ENCODE data around the gene KCNRG.

DNA sequence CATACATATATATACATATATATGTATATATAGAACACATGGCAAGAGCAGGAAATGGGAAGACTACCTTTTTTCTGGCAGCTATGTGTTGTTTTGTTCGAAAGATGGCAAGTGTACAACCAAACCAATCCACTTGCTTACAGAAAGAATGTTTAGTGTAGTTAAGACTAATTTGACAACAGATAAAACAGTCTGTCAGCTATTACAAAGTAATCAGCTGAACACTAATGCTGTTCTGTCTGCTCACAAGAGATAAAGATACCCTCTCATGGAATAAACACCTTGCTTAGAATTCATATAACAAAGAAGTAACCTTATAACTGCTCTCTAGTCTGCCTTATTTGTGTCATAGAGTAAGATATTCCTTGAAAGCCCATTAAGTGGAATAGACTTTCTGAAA, 858 bp upstream of the KCNRG start:
- TF ChIP-seq EZH2 (IDR thresholded peaks at IDR 0.05; ENCODE audit: low read length, unreplicated experiment) = no peak
- TF ChIP-seq, protein P1, sequence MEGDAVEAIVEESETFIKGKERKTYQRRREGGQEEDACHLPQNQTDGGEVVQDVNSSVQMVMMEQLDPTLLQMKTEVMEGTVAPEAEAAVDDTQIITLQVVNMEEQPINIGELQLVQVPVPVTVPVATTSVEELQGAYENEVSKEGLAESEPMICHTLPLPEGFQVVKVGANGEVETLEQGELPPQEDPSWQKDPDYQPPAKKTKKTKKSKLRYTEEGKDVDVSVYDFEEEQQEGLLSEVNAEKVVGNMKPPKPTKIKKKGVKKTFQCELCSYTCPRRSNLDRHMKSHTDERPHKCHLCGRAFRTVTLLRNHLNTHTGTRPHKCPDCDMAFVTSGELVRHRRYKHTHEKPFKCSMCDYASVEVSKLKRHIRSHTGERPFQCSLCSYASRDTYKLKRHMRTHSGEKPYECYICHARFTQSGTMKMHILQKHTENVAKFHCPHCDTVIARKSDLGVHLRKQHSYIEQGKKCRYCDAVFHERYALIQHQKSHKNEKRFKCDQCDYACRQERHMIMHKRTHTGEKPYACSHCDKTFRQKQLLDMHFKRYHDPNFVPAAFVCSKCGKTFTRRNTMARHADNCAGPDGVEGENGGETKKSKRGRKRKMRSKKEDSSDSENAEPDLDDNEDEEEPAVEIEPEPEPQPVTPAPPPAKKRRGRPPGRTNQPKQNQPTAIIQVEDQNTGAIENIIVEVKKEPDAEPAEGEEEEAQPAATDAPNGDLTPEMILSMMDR (conservative IDR thresholded peaks at IDR 0.05; ENCODE audit: low read depth, low read length) = no peak

Data from PC-3 (cell line).